ENCODE data around the gene ERVK3-1. TPM values are rescaled to one million over a fixed set of nuclear protein-coding genes. Genes with fewer than 3 reads are reported as not detected.

Gene ERVK3-1
- total and polyA plus RNA-seq, 2 of the 13 experiments (the other 11 are each of a cell fraction or from before 2014, with no cell fraction given): 28.5 to 38.7 TPM

GRCh38 chr19:58332697-58333096 is 27.5 kb downstream of the ERVK3-1 start:
- in situ Hi-C loops (cut with HindIII; ENCODE audit: extremely low pct_ligation_motif_present, low pct_unique_long_range_greater_than_20kb): no loop called here
- Histone ChIP-seq H3K9me3 (ENCODE audit: low read length) (no peaks in the 10 kb centered on the region), H4K20me1 (ENCODE audit: insufficient read depth, low read length) (no peaks in the 10 kb centered on the region), H3K4me1 (ENCODE audit: insufficient read depth, low read length) (peaks cover 23% of the 10 kb centered on the region), H3K27me3 (ENCODE audit: control insufficient read depth in 1 of 2, insufficient read depth in 2 of 2, low read length in 2 of 2) (no peaks in the 10 kb centered on the region; a peak in 1 of 5 replicates), H3K4me3 (replicated peaks in 1 of 3; ENCODE audit: insufficient read depth in 1 of 3, low read depth in 2 of 3, low read length in 3 of 3) (no peak overlapping the region), H3K27ac (ENCODE audit: extremely low read length, insufficient read depth, low read length) (no peak overlapping the region), H3K4me2 (ENCODE audit: low read depth, low read length) (no peak overlapping the region), H3K9ac (ENCODE audit: insufficient read depth, low read depth, low read length) (no peak overlapping the region), H3K36me3 (replicated peaks in 1 of 2; ENCODE audit: control insufficient read depth in 1 of 2, insufficient read depth in 2 of 2, low read length in 2 of 2) (peaks cover 8 to 25% of the 10 kb centered on the region in 2 experiments; a peak in 4 of 5 replicates), H2AFZ (ENCODE audit: low read length) (no peak overlapping the region), H3K79me2 (ENCODE audit: insufficient read depth, low read length) (peaks cover 6% of the 10 kb centered on the region)
- no peak for FAIRE-seq
- no peak for ATAC-seq
- CTCF ChIA-PET (ENCODE audit: low intra/inter-chr PET ratio, low total read pairs): no interaction called here
- WGBS (ENCODE audit: low lambda C conversion rate): 90% methylated on average over 1 of the region's 1 CpG
- TF ChIP-seq DBP (CRISPR knock-in tag; IDR thresholded peaks at IDR 0.05; ENCODE audit: not compliant biosample characterization) (no peak), ZNF83 (CRISPR knock-in tag; IDR thresholded peaks at IDR 0.05; ENCODE audit: borderline replicate concordance) (no peak), REXO4 (CRISPR knock-in tag; IDR thresholded peaks at IDR 0.05; ENCODE audit: borderline replicate concordance) (no peak), ZNF7 (CRISPR knock-in tag; IDR thresholded peaks at IDR 0.05) (no peak), HDAC6 (IDR thresholded peaks at IDR 0.05; ENCODE audit: low read depth, low read length) (no peak), HNRNPLL (IDR thresholded peaks at IDR 0.05; ENCODE audit: low read depth, low read length, poor library complexity, severe bottlenecking) (no peak), KMT2A (CRISPR knock-in tag; IDR thresholded peaks at IDR 0.05) (no peak), ZZZ3 (CRISPR knock-in tag; IDR thresholded peaks at IDR 0.05; ENCODE audit: borderline replicate concordance) (no peak), ZNF550 (CRISPR knock-in tag; IDR thresholded peaks at IDR 0.05; ENCODE audit: borderline replicate concordance) (no peak)
- DNase-seq (ENCODE audit: low spot score): no peak
- BruUV-seq (replicated peaks): no TSS peak
- intact Hi-C loops (cut with micrococcal nuclease; ENCODE audit: unreplicated experiment): no loop called here
- POLR2A ChIA-PET: interaction anchor here (1.3 kb wide), 1 partner anchor 30 kb away, joined by 5 read pairs; the partner anchor contains the start of gene ZNF497
